GM18868 (cell line): Measurements from ENCODE around the gene MMP23B.

Source experiments
- ATAC-seq: cut with Tn5 transposase; IDR thresholded peaks from one replicate; pipeline ENCODE4 v1.9.1; 2021; ENCODE audit warnings: mild to moderate bottlenecking, moderate library complexity; ENCODE audit not compliant: unreplicated experiment

The MMP23B gene

DNA sequence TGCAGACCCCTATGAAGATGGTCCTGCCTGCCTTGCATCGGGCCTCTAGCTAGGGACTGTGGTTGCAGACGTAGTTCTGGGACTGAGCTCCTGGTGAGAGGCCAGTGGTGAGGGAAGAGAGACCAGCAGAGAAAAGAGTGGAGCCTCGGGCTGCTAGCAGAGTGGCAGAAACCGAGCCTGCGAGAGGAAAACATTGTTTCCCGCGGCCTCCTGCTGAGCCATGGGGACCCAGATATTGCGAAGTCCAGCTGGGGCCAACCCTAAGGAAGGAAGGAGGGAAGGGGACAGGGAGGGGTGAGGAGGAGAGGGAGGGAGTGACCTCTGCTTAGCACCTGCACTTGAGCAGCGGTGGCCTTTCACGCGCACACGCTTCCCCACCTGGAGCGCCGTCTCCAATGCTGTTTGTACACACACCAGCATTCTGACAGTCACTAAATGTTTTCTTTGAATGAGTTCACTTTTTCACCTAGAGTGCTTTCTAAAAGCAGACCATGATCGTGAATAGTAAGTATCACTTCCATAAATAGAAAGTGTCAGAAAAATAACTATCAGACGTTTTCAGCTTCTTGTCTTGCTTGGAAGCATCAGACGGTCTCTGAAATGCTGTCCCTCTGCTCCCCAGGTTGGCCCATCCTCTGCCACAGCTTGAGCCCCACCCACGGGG is 29.5 kb upstream of the MMP23B start:
- no peak for ATAC-seq

- no peak for ATAC-seq
Measured at GRCh38 chr1:1602968-1603506, 28.9 kb upstream of the MMP23B start.

DNA sequence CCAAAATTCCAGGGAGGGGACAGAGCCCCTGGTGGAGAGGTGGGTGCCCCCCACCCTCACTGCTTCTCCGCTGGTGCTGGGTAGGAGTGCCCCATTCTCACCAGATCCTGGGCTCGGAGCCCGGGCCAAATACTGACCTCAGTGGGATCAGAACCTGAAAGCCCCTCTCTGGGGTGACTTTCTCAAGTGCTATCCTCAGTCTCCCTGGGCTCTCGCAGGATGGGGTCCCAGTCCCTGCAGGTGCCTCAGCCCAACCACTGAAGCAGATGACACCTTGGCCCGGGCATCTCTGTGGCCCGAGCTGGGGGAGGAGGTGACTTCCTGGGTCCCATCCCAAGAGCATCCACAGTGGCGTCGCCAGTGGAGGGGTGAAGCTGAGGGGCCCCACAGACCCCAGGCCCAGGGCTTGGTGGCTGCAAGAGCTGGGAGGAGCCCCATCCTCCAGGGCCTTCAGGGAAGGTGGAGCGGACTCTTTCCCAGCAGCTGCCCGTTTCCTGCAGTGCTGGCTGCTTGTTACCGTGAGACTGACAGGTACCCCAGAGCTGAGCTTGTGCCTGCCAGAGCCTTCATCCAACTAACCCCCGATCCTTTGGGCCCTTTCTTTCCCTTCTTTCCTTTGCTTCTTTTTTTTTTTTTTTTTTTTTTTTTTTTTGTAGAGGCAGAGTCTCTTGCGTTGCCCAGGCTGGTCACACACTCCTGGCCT is 28.2 kb upstream of the MMP23B start:
- no peak for ATAC-seq

- no peak for ATAC-seq
Measured at GRCh38 chr1:1604374-1605033, 27.5 kb upstream of the MMP23B start.

- no peak for ATAC-seq
Measured at GRCh38 chr1:1605034-1605591, 26.9 kb upstream of the MMP23B start.

DNA sequence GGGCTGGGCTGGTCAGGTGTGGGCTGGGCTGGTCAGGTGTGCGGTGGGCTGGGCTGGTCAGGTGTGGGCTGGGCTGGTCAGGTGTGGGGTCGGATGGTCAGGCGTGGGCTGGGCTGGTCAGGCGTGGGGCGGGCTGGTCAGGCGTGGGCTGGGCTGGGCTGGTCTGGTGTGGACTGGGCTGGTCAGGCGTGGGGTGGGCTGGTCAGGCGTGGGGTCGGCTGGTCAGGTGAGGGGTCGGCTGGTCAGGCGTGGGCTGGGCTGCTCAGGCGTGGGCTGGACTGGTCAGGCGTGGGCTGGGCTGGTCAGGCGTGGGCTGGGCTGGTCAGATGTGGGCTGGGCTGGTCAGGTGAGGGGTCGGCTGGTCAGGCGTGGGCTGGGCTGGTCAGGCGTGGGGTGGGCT is 26.2 kb upstream of the MMP23B start:
- ATAC-seq: no peak

- ATAC-seq: no peak
Measured at GRCh38 chr1:1606232-1606631, 25.7 kb upstream of the MMP23B start.

DNA sequence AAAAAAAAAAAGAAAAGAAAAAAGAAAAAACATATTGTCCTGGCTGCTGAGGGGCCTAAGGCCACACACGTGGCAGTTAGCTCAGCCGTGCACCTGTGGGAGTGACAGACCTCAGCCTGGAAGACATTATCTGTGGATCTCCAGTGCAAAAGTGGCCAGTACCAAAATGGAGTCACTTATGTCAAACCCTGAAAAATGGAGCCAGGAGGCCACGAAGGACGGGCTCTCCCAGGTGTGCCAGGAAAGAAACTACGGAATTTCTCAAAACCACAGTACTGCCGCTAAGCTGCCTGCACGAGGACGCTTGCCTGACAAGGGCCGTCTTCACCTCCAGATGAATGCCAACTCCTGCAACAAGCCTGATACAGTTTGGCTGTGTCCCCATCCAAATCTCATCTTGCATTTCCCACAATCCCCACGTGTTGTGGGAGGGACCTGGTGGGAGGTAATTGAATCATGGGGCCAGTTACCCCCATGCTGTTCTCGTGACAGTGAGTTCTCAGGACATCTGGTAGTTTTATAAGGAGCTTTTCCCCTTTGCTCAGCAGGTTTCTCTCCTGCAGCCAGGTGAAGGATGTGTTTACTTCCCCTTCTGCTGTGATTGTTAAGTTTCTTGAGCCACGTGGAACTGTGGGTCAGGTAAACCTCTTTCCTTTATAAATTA is 22.0 kb upstream of the MMP23B start:
- no peak for ATAC-seq

DNA sequence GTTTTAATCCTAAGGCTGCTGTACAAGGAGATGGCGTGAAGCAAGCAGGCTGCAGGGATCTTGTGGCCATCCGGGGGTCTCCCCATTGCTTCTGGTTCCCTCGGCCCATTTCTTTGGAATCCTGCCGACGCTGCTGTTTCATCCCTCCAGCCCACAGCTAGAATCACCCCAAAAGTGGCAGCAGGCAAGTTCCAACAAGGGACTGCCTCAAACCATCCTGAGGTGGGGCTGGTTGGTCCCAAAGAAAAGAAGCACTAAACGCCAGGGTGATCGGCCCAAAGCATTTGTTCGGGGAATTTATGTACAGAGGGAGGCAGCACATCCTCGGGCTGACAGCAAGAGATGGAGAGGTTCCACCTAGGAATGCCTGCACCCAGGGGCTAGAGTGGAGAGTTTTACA is 21.2 kb upstream of the MMP23B start:
- no peak for ATAC-seq

- no peak for ATAC-seq
Measured at GRCh38 chr1:1612104-1612400, 19.9 kb upstream of the MMP23B start.

GRCh38 chr1:1613509-1614082 is 18.4 kb upstream of the MMP23B start:
- no peak for ATAC-seq

GRCh38 chr1:1614204-1614953 is 17.6 kb upstream of the MMP23B start:
- no peak for ATAC-seq

DNA sequence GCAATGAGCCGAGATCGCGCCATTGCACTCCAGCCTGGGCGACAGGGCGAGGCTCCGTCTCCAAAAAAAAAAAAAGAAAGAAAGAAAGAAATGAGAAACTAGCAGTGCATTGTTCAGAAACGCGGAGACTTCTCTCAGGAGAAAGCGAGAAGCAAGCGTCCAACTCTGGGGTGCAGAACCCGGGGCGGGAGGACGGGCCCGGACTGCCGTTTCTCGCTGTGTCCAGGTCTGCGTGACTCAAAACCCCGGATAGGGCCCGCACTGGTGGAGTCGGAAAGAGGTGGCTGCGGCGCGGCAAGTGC is 17.1 kb upstream of the MMP23B start:
- no peak for ATAC-seq

GRCh38 chr1:1615256-1616044 is 16.5 kb upstream of the MMP23B start, which contains the start of gene MIB2:
TSS of gene MIB2 (plus strand) at chr1:1615500. CDS start at chr1:1623453, 7,953 bp downstream.
- ATAC-seq: peak; percentile 84

- ATAC-seq: peak; percentile 19
Measured at GRCh38 chr1:1616045-1616790, 15.8 kb upstream of the MMP23B start.

DNA sequence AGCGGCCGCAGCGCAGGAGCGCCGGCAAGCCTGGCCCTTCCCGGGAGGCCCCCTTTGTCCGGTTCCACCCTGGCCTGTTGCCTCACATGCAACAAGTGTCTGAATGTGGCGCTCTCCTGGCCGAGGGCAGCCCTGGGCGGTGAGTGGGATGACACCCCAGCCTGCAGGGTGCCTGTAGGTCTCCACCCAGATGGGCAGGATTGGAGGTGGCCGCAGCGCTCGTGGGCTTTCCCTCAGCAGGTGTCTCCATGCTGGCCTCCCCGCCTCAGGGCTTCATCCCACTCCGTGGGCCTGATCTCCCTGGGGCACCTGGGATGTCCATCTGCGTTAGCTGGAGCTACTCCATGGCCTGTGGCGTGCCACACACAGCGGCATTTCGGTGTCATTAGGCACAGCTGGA is 15.1 kb upstream of the MMP23B start:
- no peak for ATAC-seq

DNA sequence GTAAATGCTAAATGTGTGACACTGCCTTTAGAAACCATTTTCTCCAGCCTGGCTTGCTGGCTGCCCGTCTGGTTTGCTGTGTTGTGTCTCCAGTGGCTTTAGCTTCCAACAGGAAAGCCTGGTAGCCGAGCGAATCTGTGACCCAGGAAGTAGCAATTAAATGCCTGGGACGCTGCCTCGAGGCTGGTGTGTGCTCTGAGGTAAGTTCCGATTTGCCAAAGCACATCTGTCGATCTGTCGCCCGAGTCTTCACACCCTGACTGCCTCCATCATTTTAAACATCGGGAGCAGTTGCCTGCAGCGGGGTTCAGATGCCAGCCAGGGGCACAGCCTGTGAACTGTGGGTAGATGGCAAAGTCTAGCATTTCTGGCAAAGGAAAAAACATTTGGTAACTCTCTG is 14.5 kb upstream of the MMP23B start:
- no peak for ATAC-seq

- no peak for ATAC-seq
Measured at GRCh38 chr1:1617925-1618324, 14.0 kb upstream of the MMP23B start.
